Measurements from ENCODE around the gene MUC4. TPM values are rescaled to one million over a fixed set of nuclear protein-coding genes. Genes with fewer than 3 reads are reported as not detected.

MUC4 gene
- total RNA-seq, 4 donors from 2014 or later: not detected

DNA sequence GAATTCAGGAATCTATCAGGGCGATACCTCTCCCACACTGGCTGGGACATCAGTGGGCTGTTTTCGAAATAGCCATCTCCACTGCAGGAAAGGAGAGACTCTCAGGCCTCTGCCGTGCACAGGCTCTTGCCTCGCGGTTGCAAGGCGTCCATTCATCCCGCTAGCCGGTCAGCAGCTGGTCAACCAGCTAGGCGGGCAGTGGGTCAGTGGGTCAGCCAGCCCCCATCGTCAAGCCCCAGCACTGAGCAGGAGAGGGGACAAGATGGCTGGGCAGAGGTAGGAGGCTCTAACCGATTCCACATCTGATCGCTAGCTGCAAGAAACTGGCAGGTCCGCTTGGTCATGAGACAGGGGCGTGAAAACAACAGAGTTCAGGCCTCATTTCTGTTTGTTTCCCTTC is 45.1 kb downstream of the MUC4 start:
- TF ChIP-seq EP300 (IDR thresholded peaks at IDR 0.05): no peak
- TF ChIP-seq, protein P1, sequence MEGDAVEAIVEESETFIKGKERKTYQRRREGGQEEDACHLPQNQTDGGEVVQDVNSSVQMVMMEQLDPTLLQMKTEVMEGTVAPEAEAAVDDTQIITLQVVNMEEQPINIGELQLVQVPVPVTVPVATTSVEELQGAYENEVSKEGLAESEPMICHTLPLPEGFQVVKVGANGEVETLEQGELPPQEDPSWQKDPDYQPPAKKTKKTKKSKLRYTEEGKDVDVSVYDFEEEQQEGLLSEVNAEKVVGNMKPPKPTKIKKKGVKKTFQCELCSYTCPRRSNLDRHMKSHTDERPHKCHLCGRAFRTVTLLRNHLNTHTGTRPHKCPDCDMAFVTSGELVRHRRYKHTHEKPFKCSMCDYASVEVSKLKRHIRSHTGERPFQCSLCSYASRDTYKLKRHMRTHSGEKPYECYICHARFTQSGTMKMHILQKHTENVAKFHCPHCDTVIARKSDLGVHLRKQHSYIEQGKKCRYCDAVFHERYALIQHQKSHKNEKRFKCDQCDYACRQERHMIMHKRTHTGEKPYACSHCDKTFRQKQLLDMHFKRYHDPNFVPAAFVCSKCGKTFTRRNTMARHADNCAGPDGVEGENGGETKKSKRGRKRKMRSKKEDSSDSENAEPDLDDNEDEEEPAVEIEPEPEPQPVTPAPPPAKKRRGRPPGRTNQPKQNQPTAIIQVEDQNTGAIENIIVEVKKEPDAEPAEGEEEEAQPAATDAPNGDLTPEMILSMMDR (IDR thresholded peaks at IDR 0.05): no peak
- H3K36me3 ChIP-seq: no peaks in the 10 kb centered on the region
- no peaks in the 10 kb centered on the region for H3K9me3 ChIP-seq
- no peak for DNase-seq (ENCODE audit: low spot score in 2 of 2)
- WGBS, 2 donors: 89 to 93% methylated on average over 11 to 12 of the region's 14 CpGs
- no peak overlapping the region for H3K4me3 ChIP-seq
- H3K27ac ChIP-seq: no peak overlapping the region
- H3K4me1 ChIP-seq: peaks cover 0 to 3% (median 0%) of the 10 kb centered on the region in 4 donors
- H3K27me3 ChIP-seq: peaks cover 0 to 35% of the 10 kb centered on the region in 2 donors

GRCh38 chr3:195764961-195765706 is 46.6 kb downstream of the MUC4 start:
- no peak for DNase-seq (ENCODE audit: low spot score in 2 of 2)
- no peaks in the 10 kb centered on the region for H3K36me3 ChIP-seq
- H3K4me1 ChIP-seq: peaks cover 0 to 11% (median 0%) of the 10 kb centered on the region in 4 donors
- no peak overlapping the region for H3K27ac ChIP-seq
- H3K4me3 ChIP-seq: no peak overlapping the region
- TF ChIP-seq POLR2A (IDR thresholded peaks at IDR 0.05): no peak
- no peak for TF ChIP-seq EP300 (IDR thresholded peaks at IDR 0.05)
- TF ChIP-seq, protein P1 (IDR thresholded peaks at IDR 0.05): no peak
- 85 to 87% methylated on average over 27 to 28 of the region's 28 CpGs for WGBS, 2 donors
- no peaks in the 10 kb centered on the region for H3K9me3 ChIP-seq
- peaks cover 0 to 50% of the 10 kb centered on the region in 2 donors for H3K27me3 ChIP-seq

GRCh38 chr3:195763843-195764825 is 47.6 kb downstream of the MUC4 start:
- WGBS, 2 donors: 82% methylated on average over 26 of the region's 26 CpGs
- H3K4me3 ChIP-seq: no peak overlapping the region
- H3K9me3 ChIP-seq: no peaks in the 10 kb centered on the region
- H3K27ac ChIP-seq: no peak overlapping the region
- no peaks in the 10 kb centered on the region for H3K36me3 ChIP-seq
- peaks cover 0 to 56% of the 10 kb centered on the region in 2 donors for H3K27me3 ChIP-seq
- no peak for TF ChIP-seq POLR2A (IDR thresholded peaks at IDR 0.05)
- TF ChIP-seq EP300 (IDR thresholded peaks at IDR 0.05): no peak
- TF ChIP-seq, protein P1 (IDR thresholded peaks at IDR 0.05): no peak
- DNase-seq (ENCODE audit: low spot score in 2 of 2): no peak
- H3K4me1 ChIP-seq: peaks cover 0 to 11% (median 0%) of the 10 kb centered on the region in 4 donors

GRCh38 chr3:195763076-195763830 is 48.5 kb downstream of the MUC4 start:
- Histone ChIP-seq H3K4me1 (peaks cover 0 to 11% (median 0%) of the 10 kb centered on the region in 4 donors), H3K9me3 (no peaks in the 10 kb centered on the region), H3K27me3 (peaks cover 0 to 65% of the 10 kb centered on the region in 2 donors), H3K27ac (no peak overlapping the region), H3K4me3 (no peak overlapping the region), H3K36me3 (no peaks in the 10 kb centered on the region)
- WGBS, 2 donors: 76 to 81% methylated on average over 22 to 28 of the region's 28 CpGs
- no peak for TF ChIP-seq POLR2A (IDR thresholded peaks at IDR 0.05)
- TF ChIP-seq, protein P1 (IDR thresholded peaks at IDR 0.05): no peak
- no peak for TF ChIP-seq EP300 (IDR thresholded peaks at IDR 0.05)
- DNase-seq (ENCODE audit: low spot score in 2 of 2): no peak
